Ammon's horn (tissue), 1 donor: ENCODE results near the gene FOXP2.

Experiments
- DNase-seq: peaks from one replicate; pipeline ENCODE4 v3.0.0-alpha.2; 2016; ENCODE audit warnings: low spot score

FOXP2 gene

GRCh38 chr7:114657279-114657678, 242.7 kb downstream of the FOXP2 start:
- no peak for DNase-seq

- no peak for DNase-seq
These were observed 243.6 kb downstream of the FOXP2 start for GRCh38 chr7:114658216-114658615.

- DNase-seq: no peak
These were observed 245.0 kb downstream of the FOXP2 start for GRCh38 chr7:114659409-114660125.

DNA sequence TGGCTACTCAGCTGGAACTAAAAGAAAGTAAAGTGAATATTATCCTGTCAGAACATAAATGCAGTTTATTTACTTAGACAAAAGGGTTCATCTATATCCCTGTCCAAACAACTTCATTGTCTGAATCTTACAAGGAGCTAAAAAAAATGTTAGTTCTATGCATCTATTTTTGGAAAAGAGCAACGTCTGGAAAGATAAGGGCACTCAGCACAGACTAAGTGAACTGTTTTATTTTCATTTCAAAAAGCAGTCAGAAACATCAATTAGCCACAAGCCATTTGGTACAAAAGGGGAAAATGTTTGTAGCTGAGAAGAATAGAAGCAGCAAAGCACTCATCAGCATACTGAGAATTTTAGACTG, 245.5 kb downstream of the FOXP2 start:
- no peak for DNase-seq

DNA sequence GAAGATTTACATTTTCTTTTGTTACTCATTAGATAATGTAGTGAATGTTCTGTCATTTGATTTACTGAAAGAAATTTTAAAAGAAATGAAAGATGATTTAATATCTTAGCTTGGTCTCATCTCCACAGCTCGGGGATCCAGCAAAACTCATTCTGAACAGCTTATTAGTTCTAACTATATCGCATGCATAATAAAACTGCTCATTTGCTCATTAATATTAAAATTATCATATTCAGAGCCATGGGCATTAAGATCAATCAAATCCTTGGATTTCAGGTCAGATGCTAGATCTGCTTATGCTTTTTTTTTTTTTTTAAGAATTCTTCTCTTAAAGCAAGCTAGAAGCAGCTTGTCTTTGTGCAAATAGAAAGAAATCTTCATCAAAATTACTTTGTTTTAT, 246.1 kb downstream of the FOXP2 start:
- DNase-seq: no peak

DNA sequence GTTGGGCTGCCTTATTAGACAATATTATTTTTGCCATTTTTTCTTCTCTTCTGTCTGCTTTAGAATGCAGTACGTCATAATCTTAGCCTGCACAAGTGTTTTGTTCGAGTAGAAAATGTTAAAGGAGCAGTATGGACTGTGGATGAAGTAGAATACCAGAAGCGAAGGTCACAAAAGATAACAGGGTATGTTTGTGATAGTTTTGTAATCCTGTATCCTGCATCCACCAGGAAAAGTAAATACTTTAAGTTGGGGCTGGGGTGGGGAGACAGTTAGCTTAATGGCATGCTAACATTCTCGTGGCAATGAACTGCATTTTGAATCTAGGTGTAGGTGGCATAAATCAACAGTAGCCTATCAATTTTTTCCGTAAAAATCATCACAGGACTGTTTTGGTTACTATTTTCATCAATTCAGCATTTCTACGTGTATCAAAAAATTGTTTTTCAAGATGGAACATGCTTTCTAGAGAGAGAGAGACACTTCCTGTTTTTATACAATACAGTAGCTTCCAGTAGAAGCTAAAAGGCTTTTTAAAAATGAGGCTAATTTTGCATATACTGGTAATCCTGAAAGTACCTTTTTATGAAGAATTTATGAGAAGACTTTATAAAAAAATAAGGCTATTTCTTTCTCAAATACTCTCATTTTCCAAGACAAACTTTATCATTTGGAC, 247.5 kb downstream of the FOXP2 start:
- no peak for DNase-seq

- peak; percentile 24 for DNase-seq
These were observed 248.9 kb downstream of the FOXP2 start for GRCh38 chr7:114663502-114663901.

GRCh38 chr7:114670676-114671075, 256.1 kb downstream of the FOXP2 start:
- DNase-seq: no peak

GRCh38 chr7:114671563-114672123, 257.0 kb downstream of the FOXP2 start:
- no peak for DNase-seq

- DNase-seq: no peak
These were observed 263.5 kb downstream of the FOXP2 start for GRCh38 chr7:114678116-114678515.

GRCh38 chr7:114687238-114687637, 272.6 kb downstream of the FOXP2 start:
- DNase-seq: no peak

- DNase-seq: no peak
These were observed 273.9 kb downstream of the FOXP2 start for GRCh38 chr7:114688443-114689055.

DNA sequence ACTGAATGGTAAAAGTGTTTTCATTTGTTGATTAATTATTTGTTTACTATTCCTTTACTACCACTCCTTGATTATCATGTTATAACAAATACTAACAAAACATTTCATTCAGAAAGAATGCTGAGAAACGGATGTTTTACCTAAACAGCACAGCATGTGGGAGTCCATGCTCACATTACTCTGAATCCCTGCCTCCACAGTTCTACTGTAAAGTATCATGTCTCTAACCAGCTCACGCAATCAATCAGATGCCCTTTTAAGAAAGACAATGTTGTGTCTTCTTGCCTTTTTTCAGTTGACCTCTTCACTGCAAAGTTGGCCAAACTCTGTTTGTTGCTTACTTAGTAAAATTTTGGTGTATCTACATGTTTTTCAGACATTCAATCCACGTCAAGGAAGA, 274.8 kb downstream of the FOXP2 start:
- no peak for DNase-seq

- no peak for DNase-seq
These were observed 277.0 kb downstream of the FOXP2 start for GRCh38 chr7:114691605-114692004.

GRCh38 chr7:114695182-114695581, 280.6 kb downstream of the FOXP2 start:
- no peak for DNase-seq

GRCh38 chr7:114700247-114700928, 285.8 kb downstream of the FOXP2 start:
- DNase-seq: peak; percentile 4

DNA sequence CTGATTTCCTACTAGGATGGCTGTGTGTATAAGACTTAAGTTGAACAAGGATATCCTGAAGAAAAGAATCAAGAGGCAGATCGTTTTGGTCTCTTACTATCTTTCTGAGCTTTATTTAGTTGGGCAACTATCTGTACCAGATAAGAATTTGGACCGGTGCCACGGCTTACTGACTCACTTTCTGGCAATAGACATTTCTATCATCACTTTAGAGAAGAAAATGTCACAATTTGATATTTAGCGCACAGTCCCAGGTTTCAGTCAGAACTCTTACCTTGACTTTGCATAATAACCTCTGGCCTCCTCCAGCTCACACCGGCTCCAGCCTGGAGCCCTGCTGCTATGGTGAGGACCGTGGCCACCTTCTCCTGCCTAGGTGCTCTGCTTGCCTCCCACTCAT, 289.1 kb downstream of the FOXP2 start:
- DNase-seq: peak; percentile 8

DNA sequence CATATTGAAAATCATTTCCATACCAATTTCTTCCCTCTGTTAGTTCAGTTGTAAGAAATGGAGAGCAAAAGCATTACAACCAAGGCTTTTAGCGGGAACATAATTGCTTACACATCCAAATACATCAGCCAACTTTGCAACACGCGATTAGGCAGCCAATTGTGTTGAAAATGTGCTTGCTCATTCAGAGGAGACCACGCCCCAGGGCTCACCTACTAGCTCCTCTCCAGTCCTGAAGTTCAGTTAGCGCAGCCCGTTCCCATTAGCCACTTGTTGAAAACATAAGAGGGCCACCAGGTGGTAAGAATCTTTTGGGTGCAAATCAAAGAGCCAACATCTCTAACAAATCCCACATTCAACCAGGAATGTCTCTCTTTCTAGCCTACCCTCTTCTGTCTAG, 294.0 kb downstream of the FOXP2 start:
- DNase-seq: no peak

DNA sequence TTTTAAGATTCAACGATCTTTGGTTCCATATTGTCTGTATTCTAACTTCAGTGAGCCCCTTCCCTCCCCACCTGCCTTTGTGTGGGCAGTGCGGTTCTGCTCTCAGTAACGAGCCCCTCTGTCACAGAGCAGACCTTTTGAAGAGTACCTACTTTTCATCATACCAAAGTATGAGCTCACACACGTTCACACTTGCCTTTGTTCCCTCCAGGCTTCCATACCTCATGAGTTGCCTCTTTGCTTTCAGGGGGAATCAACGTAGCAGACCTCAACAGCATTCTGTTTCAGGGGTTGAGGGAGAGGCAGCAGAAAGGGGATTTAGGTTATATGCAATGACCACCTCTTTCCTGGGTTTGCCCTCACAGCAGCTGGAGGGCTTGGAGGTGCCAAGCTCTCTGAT, 295.9 kb downstream of the FOXP2 start:
- DNase-seq: no peak

DNA sequence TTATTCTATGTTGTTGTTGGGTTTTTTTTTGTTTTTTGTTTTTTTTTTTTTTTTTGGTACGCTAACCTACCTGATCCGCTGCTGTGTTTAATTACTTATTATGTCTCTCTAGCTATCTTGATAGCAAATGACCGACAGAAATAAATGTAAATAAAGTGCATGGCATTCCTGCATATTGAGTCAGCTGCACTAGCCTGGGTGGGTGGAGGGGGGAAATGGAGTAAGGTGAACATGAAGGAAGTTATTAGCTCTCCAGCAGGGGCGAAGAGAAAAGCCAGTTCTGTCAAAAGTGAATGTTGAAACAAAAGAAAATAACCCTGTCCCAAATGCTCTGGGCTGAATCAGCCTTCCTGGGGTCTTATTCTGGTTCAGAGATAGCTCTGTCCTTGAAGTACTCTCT, 296.6 kb downstream of the FOXP2 start:
- no peak for DNase-seq

- no peak for DNase-seq
These were observed 301.3 kb downstream of the FOXP2 start for GRCh38 chr7:114715907-114716306.

DNA sequence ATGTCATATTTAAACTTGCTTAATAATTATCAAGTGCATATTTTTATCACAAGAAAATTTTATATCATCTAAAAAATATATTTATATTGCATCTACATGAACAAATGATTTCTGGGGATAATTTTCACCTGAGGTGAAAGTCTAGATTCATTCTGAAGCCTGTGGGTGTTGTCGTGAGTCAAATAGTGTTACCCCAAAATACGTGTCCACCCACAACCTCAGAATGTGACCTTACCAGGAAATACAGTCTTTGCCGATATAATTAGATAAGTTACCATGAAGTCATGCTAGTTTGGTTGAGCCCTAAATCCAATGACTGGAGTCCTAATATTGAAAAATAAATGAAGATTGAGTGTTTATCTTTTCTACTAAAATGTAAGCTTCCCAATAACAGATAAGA, 304.2 kb downstream of the FOXP2 start:
- DNase-seq: no peak

DNA sequence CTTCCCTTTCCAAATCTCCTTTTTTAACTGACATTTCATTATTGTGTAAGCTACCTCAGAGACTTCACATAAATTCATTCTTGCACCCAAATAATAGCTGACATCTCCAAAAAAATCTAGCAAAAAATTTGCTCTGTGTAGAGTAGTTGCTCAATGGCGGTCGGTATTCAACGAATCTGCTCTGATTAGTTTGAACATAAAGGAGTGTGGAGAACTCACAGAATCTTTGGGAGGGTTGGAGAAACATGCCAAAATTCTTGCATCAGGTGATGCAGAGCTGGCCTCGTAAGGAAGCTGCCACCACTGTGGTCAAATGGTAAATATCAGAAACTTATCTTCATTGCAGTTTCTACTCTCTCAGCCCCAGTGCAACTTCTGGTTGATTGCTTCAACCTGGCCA, 306.1 kb downstream of the FOXP2 start:
- DNase-seq: no peak
